Fibroblast of lung (primary cell): ENCODE measurements around the gene CLTA.

Experiments
- CTCF ChIP-seq, 2 donors: IDR thresholded peaks in 1 of 2; conservative IDR thresholded peaks in 1 of 2; 1 replicate in 1 of 2; 2 replicates in 1 of 2; pipeline ENCODE4 v1.5.1; 2011 to 2012; ENCODE audit warnings: low read length in 2 of 2, control low read depth in 1 of 2, inconsistent platforms in 1 of 2, low read depth in 1 of 2, mild to moderate bottlenecking in 1 of 2
- EZH2 ChIP-seq: IDR thresholded peaks from 2 replicates; pipeline ENCODE4 v1.5.1; 2012; ENCODE audit warnings: low read length, control low read depth, mild to moderate bottlenecking; ENCODE audit errors: missing control alignments

GRCh38 chr9:36146651-36147050, 44.1 kb upstream of the CLTA start:
- TF ChIP-seq EZH2 (no peak), CTCF (conservative IDR thresholded peaks at IDR 0.05 in 1 of 2, IDR thresholded peaks at IDR 0.05 in 1 of 2; ENCODE audit: low read depth in 1 of 2, low read length in 2 of 2) (no peak)
